NCI-H1417 treated with DMSO at 0.1 percent for 48 hours (cell line): ENCODE results near the gene KRTAP10-9.
"Not testable (repeated sequence)": the region's sequence is repeated elsewhere in the genome, so short reads cannot be mapped to it uniquely, and the experiment has no call there.

ENCODE experiments used
- DNase-seq: peaks from one replicate; lab custom pipeline; 2025; lab: John Stamatoyannopoulos, UW

Gene KRTAP10-9, protein sequence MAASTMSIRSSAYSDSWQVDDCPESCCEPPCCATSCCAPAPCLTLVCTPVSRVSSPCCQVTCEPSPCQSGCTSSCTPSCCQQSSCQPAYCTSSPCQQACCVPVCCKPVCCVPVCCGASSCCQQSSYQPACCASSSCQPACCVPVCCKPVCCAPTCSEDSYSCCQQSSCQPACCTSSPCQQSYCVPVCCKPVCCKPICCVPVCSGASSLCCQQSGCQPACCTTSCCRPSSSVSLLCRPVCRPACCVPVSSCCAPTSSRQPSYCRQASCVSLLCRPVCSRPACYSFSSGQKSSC

GRCh38 chr21:44626673-44627143, at the start of gene KRTAP10-9:
TSS of gene KRTAP10-9 (plus strand) at chr21:44627093. CDS start at chr21:44627172, 79 bp downstream.
- no peak for DNase-seq

GRCh38 chr21:44578371-44579055, 48.4 kb upstream of the KRTAP10-9 start:
- DNase-seq = no peak

DNA sequence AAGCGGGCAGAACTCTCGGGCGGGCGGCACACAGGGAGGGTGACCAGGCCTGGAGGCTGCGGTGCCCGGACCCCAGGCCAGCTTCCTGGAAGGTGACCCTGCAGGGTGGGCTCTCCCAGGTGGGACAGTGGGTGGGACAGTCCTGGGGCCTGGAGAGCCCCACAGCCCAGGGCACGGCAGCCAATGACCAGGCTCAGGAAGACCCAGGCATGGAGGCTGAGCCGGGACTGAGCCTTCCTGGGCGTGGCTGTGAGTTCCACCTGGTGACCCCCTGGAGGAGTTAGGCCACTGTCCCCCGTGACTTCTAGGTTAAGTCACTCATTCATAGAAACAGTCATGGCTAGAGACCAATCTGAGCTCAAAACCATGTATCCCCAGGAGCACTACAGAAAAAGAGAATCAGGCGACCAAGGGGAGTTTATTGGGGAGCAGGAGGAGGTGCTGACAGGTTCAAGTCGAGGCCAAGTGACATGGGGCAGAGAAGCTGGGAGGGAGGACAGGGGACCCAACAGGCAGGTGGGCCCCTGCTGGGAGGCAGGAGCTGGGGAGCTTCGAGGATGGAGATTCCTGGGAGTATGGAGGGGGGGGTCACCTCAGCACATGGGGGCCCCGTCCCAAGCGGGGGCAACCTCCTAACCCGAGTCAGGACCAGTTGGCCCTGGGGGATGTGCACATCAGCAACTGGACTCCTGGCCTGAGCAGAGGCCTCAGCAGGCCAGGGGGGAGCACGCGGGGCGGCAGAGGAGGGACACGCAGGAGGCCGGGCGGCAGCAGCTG, 47.6 kb upstream of the KRTAP10-9 start:
- DNase-seq = no peak

GRCh38 chr21:44579833-44580144, 47.1 kb upstream of the KRTAP10-9 start:
- DNase-seq = no peak

- not testable (repeated sequence) for DNase-seq
Observed at GRCh38 chr21:44580231-44580821, 46.6 kb upstream of the KRTAP10-9 start, which contains the start of gene KRTAP10-5. TSS of gene KRTAP10-5 (minus strand) at chr21:44580604. CDS start at chr21:44580578, 26 bp downstream.

GRCh38 chr21:44581158-44581557, 45.7 kb upstream of the KRTAP10-9 start:
- DNase-seq = no peak

DNA sequence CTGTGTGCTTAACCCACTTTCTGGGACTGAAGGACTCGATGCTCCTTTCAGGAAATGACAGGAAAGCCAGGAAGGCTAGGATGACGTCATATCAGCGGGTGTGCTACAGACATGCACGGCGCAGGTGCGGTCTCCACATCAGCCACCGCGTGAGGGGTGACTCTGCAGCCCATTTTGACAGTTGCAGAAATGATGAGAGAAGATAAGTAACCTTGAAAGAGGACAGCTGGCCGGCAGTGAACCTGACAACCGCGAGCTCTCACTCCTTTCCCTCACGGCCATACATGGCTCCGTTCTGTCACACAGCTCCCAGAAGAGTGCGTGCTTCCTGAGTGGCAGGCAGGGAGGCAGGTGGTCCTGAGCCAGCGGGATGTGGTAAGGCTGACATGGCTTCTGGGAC, 44.8 kb upstream of the KRTAP10-9 start:
- no peak for DNase-seq

GRCh38 chr21:44583089-44583799, 43.6 kb upstream of the KRTAP10-9 start:
- DNase-seq = peak; percentile 80

DNA sequence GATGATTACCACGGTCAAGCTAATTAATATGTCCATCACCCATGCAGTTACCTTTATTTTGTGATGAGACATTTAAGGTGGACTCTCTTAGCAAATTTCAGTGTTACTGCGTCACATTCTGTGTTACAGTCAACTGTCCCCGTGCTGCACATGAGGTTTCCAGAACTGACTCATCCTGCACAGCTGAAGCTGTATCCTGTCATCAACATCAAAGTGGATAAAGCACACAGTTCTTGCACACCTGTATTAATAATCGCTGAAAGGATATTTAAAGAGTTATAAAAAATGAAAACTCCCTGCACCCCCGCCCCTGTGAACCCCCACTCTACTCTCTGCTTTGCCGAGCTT, 43.1 kb upstream of the KRTAP10-9 start:
- DNase-seq = peak; percentile 80

DNA sequence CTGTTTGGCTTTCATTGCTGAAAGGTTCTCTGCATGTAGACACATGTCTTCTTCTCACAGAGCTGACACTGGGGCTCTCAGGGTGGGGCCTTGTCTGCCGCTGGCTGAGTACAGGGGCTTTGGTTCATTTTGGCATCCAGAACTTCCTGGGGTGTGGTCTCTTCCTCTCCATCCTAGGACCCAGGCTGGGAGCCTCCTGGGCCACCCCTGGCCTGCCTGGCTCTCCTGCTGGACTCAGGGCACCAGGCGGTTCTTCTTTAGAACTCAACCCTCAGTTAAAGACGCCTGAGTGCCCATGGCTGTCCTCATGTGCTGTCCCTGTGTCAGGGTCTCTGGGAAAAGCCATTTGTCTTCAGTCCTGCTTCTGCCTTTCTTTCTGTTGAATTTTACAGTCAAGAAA, 41.0 kb upstream of the KRTAP10-9 start:
- DNase-seq = no peak

GRCh38 chr21:44589094-44589493, 37.8 kb upstream of the KRTAP10-9 start:
- no peak for DNase-seq

- DNase-seq = no peak
Observed at GRCh38 chr21:44589586-44590305, 37.1 kb upstream of the KRTAP10-9 start.

DNA sequence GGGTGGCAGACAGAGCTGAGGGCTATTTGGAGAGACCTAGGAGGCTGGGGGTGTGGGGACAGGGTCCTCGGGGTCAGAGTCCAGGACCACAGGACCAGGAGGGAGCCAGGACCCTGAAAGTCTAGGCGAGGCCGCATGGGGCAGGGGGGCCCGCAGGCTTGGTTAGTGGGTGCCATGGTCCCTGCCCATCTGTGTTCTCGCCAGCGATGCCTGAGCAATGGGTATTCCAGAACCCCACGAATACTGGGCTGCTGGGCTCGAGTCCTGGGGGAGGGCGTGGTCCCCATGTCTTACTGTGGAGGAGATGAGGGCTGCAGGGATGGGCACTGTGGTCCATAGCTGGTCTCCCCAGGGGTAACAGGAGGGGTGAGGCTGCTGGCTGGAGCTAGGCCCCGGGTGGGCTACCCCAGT, 36.6 kb upstream of the KRTAP10-9 start:
- no peak for DNase-seq

- not testable (repeated sequence) for DNase-seq
Observed at GRCh38 chr21:44590897-44591800, 35.7 kb upstream of the KRTAP10-9 start.

DNA sequence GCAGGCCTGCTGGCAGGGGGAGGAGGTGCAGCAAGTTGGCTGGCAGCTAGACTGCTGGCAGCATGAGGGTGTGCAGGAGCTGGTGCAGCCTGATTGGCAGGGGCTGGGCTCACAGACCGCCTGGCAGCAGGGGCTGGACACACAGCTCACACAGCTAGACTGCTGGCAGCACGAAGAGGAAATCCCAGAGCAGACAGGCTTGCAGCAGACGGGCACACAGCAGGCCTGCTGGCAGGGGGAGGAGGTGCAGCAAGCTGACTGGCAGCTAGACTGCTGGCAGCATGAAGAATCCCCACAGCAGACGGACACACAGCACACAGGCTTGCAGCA, 35.1 kb upstream of the KRTAP10-9 start:
- not testable (repeated sequence) for DNase-seq

GRCh38 chr21:44592446-44593311, 34.2 kb upstream of the KRTAP10-9 start, which contains the start of gene KRTAP10-6:
TSS of gene KRTAP10-6 (minus strand) at chr21:44592505. CDS start at chr21:44592484, 21 bp downstream.
- no peak for DNase-seq

GRCh38 chr21:44593598-44594405, 33.1 kb upstream of the KRTAP10-9 start:
- DNase-seq = no peak

- DNase-seq = no peak
Observed at GRCh38 chr21:44594406-44594916, 32.4 kb upstream of the KRTAP10-9 start.
